Astrocyte (in vitro differentiated cells and primary cell): ENCODE data around the gene PTPRM. TPM values are rescaled to one million over a fixed set of nuclear protein-coding genes. Genes with fewer than 3 reads are reported as not detected.

Experiments
- DNase-seq: peaks from one replicate; pipeline ENCODE4 v3.0.0-alpha.2; 2010; ENCODE audit warnings: low read depth
- FAIRE-seq: peaks from 2 replicates; lab custom pipeline; 2011; peaks lifted over from hg19 to GRCh38; lab: Jason Lieb, UNC
- H2AFZ ChIP-seq: 2 replicates; pipeline ENCODE4 v1.6.0; 2012; ENCODE audit warnings: low read depth, low read length, inconsistent platforms
- H3K27ac ChIP-seq: 2 replicates; pipeline ENCODE4 v1.5.1; 2011; ENCODE audit warnings: low read depth, low read length, inconsistent platforms
- H3K27me3 ChIP-seq: 2 replicates; pipeline ENCODE4 v1.6.0; 2011; ENCODE audit warnings: low read length, inconsistent platforms; ENCODE audit not compliant: insufficient read depth
- H3K36me3 ChIP-seq: 2 replicates; pipeline ENCODE4 v1.5.1; 2011; ENCODE audit warnings: low read length, inconsistent platforms; ENCODE audit not compliant: insufficient read depth
- H3K4me1 ChIP-seq: 2 replicates; pipeline ENCODE4 v1.5.1; 2011; ENCODE audit warnings: low read length, inconsistent platforms; ENCODE audit not compliant: insufficient read depth
- H3K4me2 ChIP-seq: 2 replicates; pipeline ENCODE4 v1.6.0; 2012; ENCODE audit warnings: low read length, inconsistent platforms
- H3K4me3 ChIP-seq: 2 replicates; pipeline ENCODE4 v1.5.1; 2011; ENCODE audit warnings: low read depth, mild to moderate bottlenecking, low read length, inconsistent platforms; ENCODE audit not compliant: insufficient read depth
- H3K79me2 ChIP-seq: 2 replicates; pipeline ENCODE4 v1.6.0; 2012; ENCODE audit warnings: mild to moderate bottlenecking, low read length, inconsistent platforms; ENCODE audit not compliant: insufficient read depth
- H3K9ac ChIP-seq: 2 replicates; pipeline ENCODE4 v1.6.0; 2012; ENCODE audit warnings: mild to moderate bottlenecking, low read length, inconsistent platforms
- H3K9me3 ChIP-seq: 2 replicates; pipeline ENCODE4 v1.5.1; 2012; ENCODE audit warnings: low read depth, mild to moderate bottlenecking, low read length, inconsistent platforms; ENCODE audit not compliant: insufficient read depth
- H4K20me1 ChIP-seq: 2 replicates; pipeline ENCODE4 v1.6.0; 2012; ENCODE audit warnings: low read length, inconsistent platforms; ENCODE audit not compliant: insufficient read depth
- H3K27ac Mint-ChIP-seq: one replicate; pipeline ENCODE4 v1.8.0; 2021; ENCODE audit warnings: mild to moderate bottlenecking, mixed read lengths; ENCODE audit not compliant: unreplicated experiment
- H3K27me3 Mint-ChIP-seq: one replicate; pipeline ENCODE4 v1.8.0; 2021; ENCODE audit warnings: low read depth, mixed read lengths; ENCODE audit not compliant: unreplicated experiment
- H3K36me3 Mint-ChIP-seq: one replicate; pipeline ENCODE4 v1.8.0; 2021; ENCODE audit warnings: low read depth, mixed read lengths; ENCODE audit not compliant: unreplicated experiment
- H3K4me1 Mint-ChIP-seq: one replicate; pipeline ENCODE4 v1.8.0; 2021; ENCODE audit warnings: low read depth, mixed read lengths; ENCODE audit not compliant: unreplicated experiment
- H3K4me3 Mint-ChIP-seq: one replicate; pipeline ENCODE4 v1.8.0; 2021; ENCODE audit warnings: mild to moderate bottlenecking, moderate library complexity, mixed read lengths; ENCODE audit not compliant: unreplicated experiment
- H3K9me3 Mint-ChIP-seq: one replicate; pipeline ENCODE4 v1.8.0; 2021; ENCODE audit warnings: mild to moderate bottlenecking, mixed read lengths; ENCODE audit not compliant: unreplicated experiment
- EZH2 ChIP-seq: IDR thresholded peaks from 2 replicates; pipeline ENCODE4 v1.6.1; 2012; ENCODE audit warnings: mild to moderate bottlenecking, low read length, inconsistent platforms; ENCODE audit not compliant: insufficient read depth
- total RNA-seq: library from RNA; stranded (reverse); gene quantifications from 2 replicates; pipeline ENCODE4 v1.2.1, GENCODE V29; 2021
- TF ChIP-seq, protein P1 (sequence below): IDR thresholded peaks from 2 replicates; pipeline ENCODE4 v1.5.1; 2011; ENCODE audit warnings: low read depth, mild to moderate bottlenecking, inconsistent platforms, low read length, moderate library complexity; ENCODE audit not compliant: insufficient read depth

The PTPRM gene
- total RNA-seq, 1 donor from 2014 or later: 59.6 TPM

DNA sequence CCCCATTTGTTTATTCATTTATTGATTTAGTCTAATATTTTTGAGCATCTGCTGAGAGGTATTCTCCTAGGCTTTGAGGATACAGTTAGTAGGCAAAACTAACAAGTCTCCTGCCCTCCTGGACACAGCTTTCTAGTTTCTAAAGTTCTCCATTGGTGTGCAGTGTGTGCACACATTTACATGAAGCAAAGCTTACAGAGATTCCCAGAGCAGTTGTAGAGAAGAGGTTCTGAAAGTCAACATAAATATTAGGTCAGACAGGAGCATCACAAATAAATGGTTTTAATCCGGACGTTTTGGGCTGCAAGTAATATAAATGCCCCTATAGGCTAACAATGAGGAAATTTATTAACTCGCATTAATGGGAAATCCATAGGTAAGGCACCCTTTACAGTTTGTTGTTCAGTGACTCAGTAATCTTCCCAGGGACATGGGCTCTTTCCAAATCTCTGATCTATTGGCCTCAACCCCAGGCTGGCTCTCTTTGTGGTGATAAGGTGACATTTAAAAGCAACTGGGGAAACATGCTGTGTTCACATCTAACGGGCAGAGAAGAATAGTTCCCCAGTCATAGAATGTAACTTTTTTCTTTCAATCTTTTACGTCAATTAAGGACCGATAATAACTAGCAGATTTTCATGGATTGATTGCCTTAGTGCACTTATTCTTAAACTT is 407.2 kb downstream of the PTPRM start:
- Histone ChIP-seq H3K4me2 (no peak overlapping the region), H4K20me1 (no peaks in the 10 kb centered on the region), H3K36me3 (no peaks in the 10 kb centered on the region), H2AFZ (no peak overlapping the region), H3K9ac (no peak overlapping the region), H3K27ac (no peak overlapping the region), H3K9me3 (no peaks in the 10 kb centered on the region), H3K27me3 (no peaks in the 10 kb centered on the region), H3K4me1 (no peaks in the 10 kb centered on the region), H3K4me3 (no peak overlapping the region), H3K79me2 (no peaks in the 10 kb centered on the region)
- no peak for FAIRE-seq
- no peaks in the 10 kb centered on the region for H3K27me3 Mint-ChIP-seq
- H3K27ac Mint-ChIP-seq: no peak overlapping the region
- no peak for DNase-seq
- no peak overlapping the region for H3K4me3 Mint-ChIP-seq
- no peaks in the 10 kb centered on the region for H3K4me1 Mint-ChIP-seq
- no peaks in the 10 kb centered on the region for H3K9me3 Mint-ChIP-seq
- peaks cover 1% of the 10 kb centered on the region for H3K36me3 Mint-ChIP-seq
- TF ChIP-seq, protein P1, sequence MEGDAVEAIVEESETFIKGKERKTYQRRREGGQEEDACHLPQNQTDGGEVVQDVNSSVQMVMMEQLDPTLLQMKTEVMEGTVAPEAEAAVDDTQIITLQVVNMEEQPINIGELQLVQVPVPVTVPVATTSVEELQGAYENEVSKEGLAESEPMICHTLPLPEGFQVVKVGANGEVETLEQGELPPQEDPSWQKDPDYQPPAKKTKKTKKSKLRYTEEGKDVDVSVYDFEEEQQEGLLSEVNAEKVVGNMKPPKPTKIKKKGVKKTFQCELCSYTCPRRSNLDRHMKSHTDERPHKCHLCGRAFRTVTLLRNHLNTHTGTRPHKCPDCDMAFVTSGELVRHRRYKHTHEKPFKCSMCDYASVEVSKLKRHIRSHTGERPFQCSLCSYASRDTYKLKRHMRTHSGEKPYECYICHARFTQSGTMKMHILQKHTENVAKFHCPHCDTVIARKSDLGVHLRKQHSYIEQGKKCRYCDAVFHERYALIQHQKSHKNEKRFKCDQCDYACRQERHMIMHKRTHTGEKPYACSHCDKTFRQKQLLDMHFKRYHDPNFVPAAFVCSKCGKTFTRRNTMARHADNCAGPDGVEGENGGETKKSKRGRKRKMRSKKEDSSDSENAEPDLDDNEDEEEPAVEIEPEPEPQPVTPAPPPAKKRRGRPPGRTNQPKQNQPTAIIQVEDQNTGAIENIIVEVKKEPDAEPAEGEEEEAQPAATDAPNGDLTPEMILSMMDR: no peak
- no peak for TF ChIP-seq EZH2

DNA sequence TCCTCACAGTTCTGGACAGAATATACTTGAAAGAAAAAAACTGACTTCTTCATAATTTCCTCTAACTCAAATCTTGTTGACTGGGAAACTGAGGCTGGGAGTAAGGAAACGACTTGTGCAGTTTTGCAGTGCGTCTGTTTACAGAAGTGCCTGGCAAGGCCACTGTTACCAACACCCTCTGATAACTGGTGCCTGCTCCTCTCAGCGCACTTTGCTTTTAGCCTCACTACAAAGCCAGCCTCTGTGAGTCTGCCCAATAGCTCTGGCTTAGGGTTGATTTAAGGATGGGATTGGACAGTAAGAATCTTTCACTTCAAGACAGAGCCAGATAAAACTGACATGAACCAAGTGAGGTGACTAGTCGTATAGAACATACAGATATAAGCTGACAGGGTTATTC is 410.8 kb downstream of the PTPRM start:
- Mint-ChIP-seq H3K9me3 (no peaks in the 10 kb centered on the region), H3K36me3 (peaks cover 1% of the 10 kb centered on the region), H3K27ac (no peak overlapping the region), H3K27me3 (no peaks in the 10 kb centered on the region), H3K4me1 (peaks cover 2% of the 10 kb centered on the region), H3K4me3 (no peak overlapping the region)
- FAIRE-seq (no peak), DNase-seq (no peak)
- H2AFZ ChIP-seq: no peak overlapping the region
- no peak overlapping the region for H3K9ac ChIP-seq
- H3K27me3 ChIP-seq: no peaks in the 10 kb centered on the region
- no peaks in the 10 kb centered on the region for H3K9me3 ChIP-seq
- no peak overlapping the region for H3K4me3 ChIP-seq
- TF ChIP-seq, protein P1: no peak
- TF ChIP-seq EZH2: no peak
- no peaks in the 10 kb centered on the region for H3K36me3 ChIP-seq
- no peaks in the 10 kb centered on the region for H4K20me1 ChIP-seq
- no peaks in the 10 kb centered on the region for H3K79me2 ChIP-seq
- no peak overlapping the region for H3K27ac ChIP-seq
- peaks cover 5% of the 10 kb centered on the region for H3K4me1 ChIP-seq
- H3K4me2 ChIP-seq: no peak overlapping the region

DNA sequence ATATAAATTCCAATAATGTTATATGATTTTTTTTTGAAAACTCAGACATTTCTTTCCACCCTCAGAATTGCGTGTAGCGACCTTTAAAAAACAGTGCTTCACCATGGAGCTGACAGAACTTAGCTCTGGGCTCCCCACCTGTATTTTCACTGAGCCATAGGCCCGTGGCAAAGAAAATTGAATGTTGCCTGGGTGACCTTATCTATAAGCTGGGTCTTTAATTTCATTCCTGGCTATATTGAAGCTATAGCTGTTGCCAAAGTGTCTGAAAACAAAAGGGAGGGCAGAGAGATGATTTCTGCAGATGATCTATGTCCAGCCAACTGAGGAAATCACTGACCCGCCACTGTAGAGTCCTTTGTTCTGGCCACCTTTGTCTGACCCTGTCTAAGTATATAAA is 411.7 kb downstream of the PTPRM start:
- no peak overlapping the region for H3K4me3 Mint-ChIP-seq
- TF ChIP-seq, protein P1: no peak
- no peak for TF ChIP-seq EZH2
- no peak overlapping the region for H3K27ac ChIP-seq
- no peaks in the 10 kb centered on the region for H3K36me3 ChIP-seq
- peaks cover 2% of the 10 kb centered on the region for H3K4me1 Mint-ChIP-seq
- peaks cover 8% of the 10 kb centered on the region for H3K4me1 ChIP-seq
- no peak overlapping the region for H3K9ac ChIP-seq
- no peaks in the 10 kb centered on the region for H3K9me3 ChIP-seq
- H3K27ac Mint-ChIP-seq: no peak overlapping the region
- H3K27me3 Mint-ChIP-seq: no peaks in the 10 kb centered on the region
- no peak for DNase-seq
- H3K4me2 ChIP-seq: no peak overlapping the region
- H3K36me3 Mint-ChIP-seq: peaks cover 1% of the 10 kb centered on the region
- no peaks in the 10 kb centered on the region for H4K20me1 ChIP-seq
- H3K4me3 ChIP-seq: no peak overlapping the region
- H3K9me3 Mint-ChIP-seq: no peaks in the 10 kb centered on the region
- H2AFZ ChIP-seq: no peak overlapping the region
- FAIRE-seq: no peak
- no peaks in the 10 kb centered on the region for H3K79me2 ChIP-seq
- H3K27me3 ChIP-seq: no peaks in the 10 kb centered on the region
